ENCODE measurements around the gene OST4.

The OST4 gene

GRCh38 chr2:27025861-27026851 is 45.3 kb downstream of the OST4 start:
- H2AFZ ChIP-seq (ENCODE audit: low read depth, low read length) = no peak overlapping the region
- H3K27ac ChIP-seq (ENCODE audit: low read length) = no peak overlapping the region
- no peak for TF ChIP-seq CTCF (IDR thresholded peaks at IDR 0.05; ENCODE audit: low read depth, low read length)
- TF ChIP-seq EZH2phosphoT487 (IDR thresholded peaks at IDR 0.05; ENCODE audit: low read depth) = no peak
- H3K4me2 ChIP-seq (ENCODE audit: low read length) = no peak overlapping the region
- H3K4me3 ChIP-seq (ENCODE audit: low read length) = no peak overlapping the region
- no peaks in the 10 kb centered on the region for H3K79me2 ChIP-seq (ENCODE audit: low read length)
- H3K36me3 ChIP-seq (replicated peaks; ENCODE audit: low read depth, low read length) = peaks cover 9% of the 10 kb centered on the region
- H3K4me1 ChIP-seq (ENCODE audit: low read length) = no peaks in the 10 kb centered on the region
- H3K9me3 ChIP-seq (ENCODE audit: insufficient read depth, low read length) = no peaks in the 10 kb centered on the region
- H3K9ac ChIP-seq (ENCODE audit: low read length) = no peak overlapping the region
- H4K20me1 ChIP-seq (ENCODE audit: insufficient read depth, low read length) = peaks cover 11% of the 10 kb centered on the region
- H3K27me3 ChIP-seq (ENCODE audit: low read depth, low read length) = peaks cover 4% of the 10 kb centered on the region; the same call in 1 of the 2 replicates

DNA sequence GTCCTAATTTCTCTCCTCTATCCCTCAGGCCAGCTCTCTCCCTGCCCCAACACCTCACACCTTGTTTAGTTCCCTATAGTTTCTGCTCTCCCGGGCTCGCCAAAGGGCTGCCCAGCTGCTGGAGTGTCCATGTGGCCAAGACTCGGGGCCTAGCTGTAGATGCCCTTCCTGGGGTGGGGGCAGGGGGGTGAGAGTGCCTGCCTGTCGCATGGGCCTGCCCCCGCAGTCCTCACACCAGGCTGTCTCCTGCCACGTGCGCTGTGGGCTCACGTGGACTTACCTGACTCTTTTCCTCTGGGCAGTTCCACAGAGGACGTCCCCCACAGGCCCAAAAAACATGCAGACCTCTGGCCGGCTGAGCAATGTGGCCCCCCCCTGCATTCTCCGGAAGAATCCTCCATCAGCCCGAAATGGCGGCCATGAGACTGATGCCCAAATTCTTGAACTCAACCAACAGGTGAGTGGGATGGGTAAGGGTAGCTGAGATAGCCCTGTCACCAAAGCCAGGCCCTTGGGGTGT is 46.1 kb downstream of the OST4 start:
- H4K20me1 ChIP-seq (ENCODE audit: insufficient read depth, low read length) = peaks cover 11% of the 10 kb centered on the region

DNA sequence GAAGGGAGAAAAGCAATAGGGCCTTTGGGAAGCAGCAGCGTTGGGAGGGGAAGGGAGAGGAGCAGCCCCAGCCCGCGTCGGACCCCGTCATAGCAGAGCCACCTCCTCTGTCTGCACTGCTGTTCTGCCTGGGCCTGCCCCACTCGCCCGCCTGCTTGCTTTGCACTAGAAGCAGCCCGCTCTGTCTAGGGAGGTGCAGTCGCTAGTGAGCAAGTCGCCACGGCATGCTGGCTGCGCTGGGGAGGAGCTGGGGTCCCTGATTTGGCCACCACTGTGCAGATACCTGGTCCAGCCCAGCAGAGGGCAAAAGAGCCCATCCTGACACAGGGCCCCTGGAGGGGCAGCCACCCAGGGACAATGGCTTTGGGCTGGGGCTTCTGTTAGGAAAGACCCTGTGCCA is 46.6 kb downstream of the OST4 start:
- Histone ChIP-seq H3K27me3 (ENCODE audit: low read depth, low read length) (peaks cover 5% of the 10 kb centered on the region; the same call in 1 of the 2 replicates), H3K4me2 (ENCODE audit: low read length) (no peak overlapping the region), H3K4me3 (ENCODE audit: low read length) (no peak overlapping the region), H3K4me1 (ENCODE audit: low read length) (no peaks in the 10 kb centered on the region), H2AFZ (ENCODE audit: low read depth, low read length) (no peak overlapping the region), H3K9ac (ENCODE audit: low read length) (no peak overlapping the region), H4K20me1 (ENCODE audit: insufficient read depth, low read length) (peaks cover 11% of the 10 kb centered on the region), H3K36me3 (replicated peaks; ENCODE audit: low read depth, low read length) (peaks cover 7% of the 10 kb centered on the region), H3K27ac (ENCODE audit: low read length) (no peak overlapping the region), H3K9me3 (ENCODE audit: insufficient read depth, low read length) (no peaks in the 10 kb centered on the region), H3K79me2 (ENCODE audit: low read length) (no peaks in the 10 kb centered on the region)
- TF ChIP-seq CTCF (IDR thresholded peaks at IDR 0.05; ENCODE audit: low read depth, low read length) = no peak
- no peak for TF ChIP-seq EZH2phosphoT487 (IDR thresholded peaks at IDR 0.05; ENCODE audit: low read depth)

More for the DNA sequence above, 46.1 kb downstream of the OST4 start:
- Histone ChIP-seq H3K36me3 (replicated peaks; ENCODE audit: low read depth, low read length) (peaks cover 9% of the 10 kb centered on the region), H2AFZ (ENCODE audit: low read depth, low read length) (no peak overlapping the region), H3K4me2 (ENCODE audit: low read length) (no peak overlapping the region), H3K9me3 (ENCODE audit: insufficient read depth, low read length) (no peaks in the 10 kb centered on the region), H3K79me2 (ENCODE audit: low read length) (no peaks in the 10 kb centered on the region), H3K4me1 (ENCODE audit: low read length) (no peaks in the 10 kb centered on the region), H3K4me3 (ENCODE audit: low read length) (no peak overlapping the region), H3K27me3 (ENCODE audit: low read depth, low read length) (peaks cover 5% of the 10 kb centered on the region; the same call in 1 of the 2 replicates), H3K27ac (ENCODE audit: low read length) (no peak overlapping the region), H3K9ac (ENCODE audit: low read length) (no peak overlapping the region)
- TF ChIP-seq CTCF (IDR thresholded peaks at IDR 0.05; ENCODE audit: low read depth, low read length) (no peak), EZH2phosphoT487 (IDR thresholded peaks at IDR 0.05; ENCODE audit: low read depth) (no peak)

DNA sequence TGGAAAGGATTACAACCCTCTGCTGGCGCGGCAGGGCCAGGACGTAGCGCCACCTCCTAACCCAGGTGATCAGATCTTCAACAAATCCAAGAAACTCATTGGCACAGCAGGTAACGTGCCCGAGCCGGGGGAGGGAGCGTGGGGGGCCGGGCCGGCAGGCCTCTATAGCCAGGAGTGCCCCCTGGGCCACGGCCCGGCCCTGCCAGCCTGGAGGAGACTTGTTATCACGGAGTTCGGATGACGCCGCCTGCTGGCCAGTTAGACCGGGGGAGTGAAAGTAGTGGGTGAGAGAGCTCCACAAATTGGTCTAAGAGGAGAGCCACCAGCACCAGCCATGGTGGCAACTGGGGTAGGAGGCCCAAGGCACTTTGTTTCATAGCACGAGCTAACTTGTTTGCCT is 47.3 kb downstream of the OST4 start:
- peaks cover 5% of the 10 kb centered on the region; the same call in 1 of the 2 replicates for H3K27me3 ChIP-seq (ENCODE audit: low read depth, low read length)
- peaks cover 1% of the 10 kb centered on the region for H3K36me3 ChIP-seq (replicated peaks; ENCODE audit: low read depth, low read length)
- H3K9me3 ChIP-seq (ENCODE audit: insufficient read depth, low read length) = no peaks in the 10 kb centered on the region
- H3K79me2 ChIP-seq (ENCODE audit: low read length) = no peaks in the 10 kb centered on the region
- no peaks in the 10 kb centered on the region for H3K4me1 ChIP-seq (ENCODE audit: low read length)
- H3K4me3 ChIP-seq (ENCODE audit: low read length) = no peak overlapping the region
- no peak overlapping the region for H3K4me2 ChIP-seq (ENCODE audit: low read length)
- no peak overlapping the region for H3K27ac ChIP-seq (ENCODE audit: low read length)
- H4K20me1 ChIP-seq (ENCODE audit: insufficient read depth, low read length) = peaks cover 11% of the 10 kb centered on the region; the same call in 1 of the 2 replicates
- TF ChIP-seq CTCF (IDR thresholded peaks at IDR 0.05; ENCODE audit: low read depth, low read length) = no peak
- H2AFZ ChIP-seq (ENCODE audit: low read depth, low read length) = no peak overlapping the region
- H3K9ac ChIP-seq (ENCODE audit: low read length) = no peak overlapping the region
